ENCODE results near the gene RAVER2. TPM values are rescaled to one million over a fixed set of nuclear protein-coding genes. Genes with fewer than 3 reads are reported as not detected.
"Not testable (repeated sequence)": the region's sequence is repeated elsewhere in the genome, so short reads cannot be mapped to it uniquely, and the experiment has no call there.

RAVER2 gene
- total and polyA plus RNA-seq, 2 donors (not counting 1 experiment from before 2014, with no cell fraction given) = 0.82 to 1.4 TPM

DNA sequence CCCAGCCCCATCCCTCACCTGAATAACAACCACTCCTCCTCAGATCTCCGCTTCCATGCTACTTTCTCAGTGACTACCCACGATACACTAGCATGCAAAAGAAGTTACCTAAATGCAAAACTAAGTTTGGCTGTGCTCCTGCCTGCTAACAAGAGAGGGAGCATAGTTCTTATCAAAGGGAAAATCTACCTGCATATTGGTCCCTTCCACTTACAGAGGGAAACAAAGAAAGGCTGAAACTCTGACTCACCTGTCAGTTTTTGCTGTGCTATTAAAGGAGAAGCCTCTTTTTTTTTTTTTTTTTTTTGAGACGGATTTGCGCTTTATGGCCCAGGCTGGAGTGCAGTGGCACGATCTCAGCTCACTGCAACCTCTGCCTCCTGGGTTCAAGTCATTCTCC, 43.8 kb upstream of the RAVER2 start:
- peaks cover 2% of the 10 kb centered on the region for H3K9me3 Mint-ChIP-seq (ENCODE audit: insufficient read depth)
- H2AFZ ChIP-seq (ENCODE audit: insufficient read depth, low read depth, low read length, poor library complexity, severe bottlenecking) = no peak overlapping the region
- peaks cover 30% of the 10 kb centered on the region for H3K27me3 Mint-ChIP-seq
- H3K36me3 ChIP-seq (replicated peaks in 1 of 2; ENCODE audit: control extremely low read depth in 1 of 2, control insufficient read depth in 1 of 2, extremely low read depth in 1 of 2, insufficient read depth in 2 of 2, low read length in 1 of 2) = no peaks in the 10 kb centered on the region
- H3K4me1 ChIP-seq (ENCODE audit: control insufficient read depth in 2 of 2, insufficient read depth in 2 of 2, low read length in 2 of 2) = no peaks in the 10 kb centered on the region
- H3K4me3 ChIP-seq (ENCODE audit: control extremely low read depth in 1 of 5, extremely low read depth in 1 of 5, insufficient read depth in 1 of 5, low read depth in 2 of 5, low read length in 4 of 5) = no peak overlapping the region
- TF ChIP-seq EZH2 (IDR thresholded peaks at IDR 0.05; ENCODE audit: borderline replicate concordance, insufficient read depth, low read depth, low read length, poor library complexity, severe bottlenecking) = no peak
- TF ChIP-seq, protein P1, sequence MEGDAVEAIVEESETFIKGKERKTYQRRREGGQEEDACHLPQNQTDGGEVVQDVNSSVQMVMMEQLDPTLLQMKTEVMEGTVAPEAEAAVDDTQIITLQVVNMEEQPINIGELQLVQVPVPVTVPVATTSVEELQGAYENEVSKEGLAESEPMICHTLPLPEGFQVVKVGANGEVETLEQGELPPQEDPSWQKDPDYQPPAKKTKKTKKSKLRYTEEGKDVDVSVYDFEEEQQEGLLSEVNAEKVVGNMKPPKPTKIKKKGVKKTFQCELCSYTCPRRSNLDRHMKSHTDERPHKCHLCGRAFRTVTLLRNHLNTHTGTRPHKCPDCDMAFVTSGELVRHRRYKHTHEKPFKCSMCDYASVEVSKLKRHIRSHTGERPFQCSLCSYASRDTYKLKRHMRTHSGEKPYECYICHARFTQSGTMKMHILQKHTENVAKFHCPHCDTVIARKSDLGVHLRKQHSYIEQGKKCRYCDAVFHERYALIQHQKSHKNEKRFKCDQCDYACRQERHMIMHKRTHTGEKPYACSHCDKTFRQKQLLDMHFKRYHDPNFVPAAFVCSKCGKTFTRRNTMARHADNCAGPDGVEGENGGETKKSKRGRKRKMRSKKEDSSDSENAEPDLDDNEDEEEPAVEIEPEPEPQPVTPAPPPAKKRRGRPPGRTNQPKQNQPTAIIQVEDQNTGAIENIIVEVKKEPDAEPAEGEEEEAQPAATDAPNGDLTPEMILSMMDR (IDR thresholded peaks at IDR 0.05) = no peak
- H3K9ac ChIP-seq (ENCODE audit: low read length) = no peak overlapping the region
- ChIA-PET POLR2A (no interaction called here), CTCF (interaction anchor here (1.2 kb wide), 1 partner anchor 11 kb away, joined by 3 read pairs; no protein-coding TSS in a partner anchor)
- no peaks in the 10 kb centered on the region for H3K79me2 ChIP-seq (ENCODE audit: control insufficient read depth, insufficient read depth, low read length)
- H3K4me1 Mint-ChIP-seq = no peaks in the 10 kb centered on the region
- H3K4me3 Mint-ChIP-seq = no peak overlapping the region
- no peaks in the 10 kb centered on the region for H4K20me1 ChIP-seq (ENCODE audit: control insufficient read depth, insufficient read depth, low read length, poor library complexity, severe bottlenecking)
- H3K27me3 ChIP-seq (replicated peaks in 1 of 4; ENCODE audit: control extremely low read depth in 1 of 4, control insufficient read depth in 3 of 4, insufficient read depth in 4 of 4, low read length in 3 of 4) = peaks cover 0 to 8% (median 0%) of the 10 kb centered on the region in 4 experiments
- intact Hi-C loops (cut with micrococcal nuclease) = no loop called here
- DNase-seq = no peak
- no peak overlapping the region for H3K27ac Mint-ChIP-seq
- no peaks in the 10 kb centered on the region for H3K9me3 ChIP-seq (ENCODE audit: control extremely low read depth in 1 of 3, control insufficient read depth in 2 of 3, insufficient read depth in 1 of 3, low read length in 2 of 3)
- H3K27ac ChIP-seq (ENCODE audit: low read length in 2 of 2) = no peak overlapping the region
- ATAC-seq (ENCODE audit: low read depth) = no peak
- WGBS (ENCODE audit: insufficient coverage) = 92% methylated on average over 3 of the region's 5 CpGs
- H3K4me2 ChIP-seq (replicated peaks; ENCODE audit: low read depth, low read length, poor library complexity, severe bottlenecking) = no peak overlapping the region

DNA sequence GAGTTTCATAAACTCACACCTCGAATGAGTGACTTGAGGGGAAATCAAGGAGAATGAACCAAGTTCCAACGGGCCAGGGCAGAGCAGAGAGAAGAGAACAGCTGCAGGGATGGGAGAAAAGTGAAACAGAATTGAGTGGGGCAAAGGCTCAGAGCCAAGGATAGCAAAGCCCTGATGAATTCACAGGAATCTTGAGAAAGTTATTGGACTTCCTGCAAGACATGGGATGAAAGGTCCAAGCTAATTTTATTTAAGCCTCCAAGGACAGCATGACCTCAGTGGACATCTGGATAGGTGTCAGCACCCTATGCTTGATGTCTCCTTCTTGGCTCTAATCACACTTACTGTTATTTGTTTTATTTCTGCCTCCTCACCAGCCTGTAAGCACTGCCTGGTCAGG, 43.0 kb upstream of the RAVER2 start:
- no peak overlapping the region for H3K4me3 Mint-ChIP-seq
- H3K4me1 ChIP-seq (ENCODE audit: control insufficient read depth in 2 of 2, insufficient read depth in 2 of 2, low read length in 2 of 2) = no peaks in the 10 kb centered on the region
- peaks cover 0 to 8% (median 0%) of the 10 kb centered on the region in 4 experiments for H3K27me3 ChIP-seq (replicated peaks in 1 of 4; ENCODE audit: control extremely low read depth in 1 of 4, control insufficient read depth in 3 of 4, insufficient read depth in 4 of 4, low read length in 3 of 4)
- H2AFZ ChIP-seq (ENCODE audit: insufficient read depth, low read depth, low read length, poor library complexity, severe bottlenecking) = no peak overlapping the region
- no peak for TF ChIP-seq EZH2 (IDR thresholded peaks at IDR 0.05; ENCODE audit: borderline replicate concordance, insufficient read depth, low read depth, low read length, poor library complexity, severe bottlenecking)
- TF ChIP-seq, protein P1 (IDR thresholded peaks at IDR 0.05) = no peak
- no peaks in the 10 kb centered on the region for H3K4me1 Mint-ChIP-seq
- ChIA-PET POLR2A (no interaction called here), CTCF (interaction anchor here (1.2 kb wide), 1 partner anchor 14 kb away, joined by 4 read pairs; no protein-coding TSS in a partner anchor)
- ATAC-seq (ENCODE audit: low read depth) = no peak
- no peak overlapping the region for H3K9ac ChIP-seq (ENCODE audit: low read length)
- H3K36me3 ChIP-seq (replicated peaks in 1 of 2; ENCODE audit: control extremely low read depth in 1 of 2, control insufficient read depth in 1 of 2, extremely low read depth in 1 of 2, insufficient read depth in 2 of 2, low read length in 1 of 2) = no peaks in the 10 kb centered on the region
- H4K20me1 ChIP-seq (ENCODE audit: control insufficient read depth, insufficient read depth, low read length, poor library complexity, severe bottlenecking) = no peaks in the 10 kb centered on the region
- WGBS (ENCODE audit: insufficient coverage) = 80% methylated on average over 2 of the region's 2 CpGs
- no peak overlapping the region for H3K4me3 ChIP-seq (ENCODE audit: control extremely low read depth in 1 of 5, extremely low read depth in 1 of 5, insufficient read depth in 1 of 5, low read depth in 2 of 5, low read length in 4 of 5)
- peaks cover 27% of the 10 kb centered on the region for H3K27me3 Mint-ChIP-seq
- H3K27ac Mint-ChIP-seq = no peak overlapping the region
- no peaks in the 10 kb centered on the region for H3K9me3 ChIP-seq (ENCODE audit: control extremely low read depth in 1 of 3, control insufficient read depth in 2 of 3, insufficient read depth in 1 of 3, low read length in 2 of 3)
- no peak overlapping the region for H3K27ac ChIP-seq (ENCODE audit: low read length in 2 of 2)
- no peak overlapping the region for H3K4me2 ChIP-seq (replicated peaks; ENCODE audit: low read depth, low read length, poor library complexity, severe bottlenecking)
- H3K9me3 Mint-ChIP-seq (ENCODE audit: insufficient read depth) = peaks cover 2% of the 10 kb centered on the region
- no peak for DNase-seq
- H3K79me2 ChIP-seq (ENCODE audit: control insufficient read depth, insufficient read depth, low read length) = no peaks in the 10 kb centered on the region
- intact Hi-C loops (cut with micrococcal nuclease) = no loop called here

DNA sequence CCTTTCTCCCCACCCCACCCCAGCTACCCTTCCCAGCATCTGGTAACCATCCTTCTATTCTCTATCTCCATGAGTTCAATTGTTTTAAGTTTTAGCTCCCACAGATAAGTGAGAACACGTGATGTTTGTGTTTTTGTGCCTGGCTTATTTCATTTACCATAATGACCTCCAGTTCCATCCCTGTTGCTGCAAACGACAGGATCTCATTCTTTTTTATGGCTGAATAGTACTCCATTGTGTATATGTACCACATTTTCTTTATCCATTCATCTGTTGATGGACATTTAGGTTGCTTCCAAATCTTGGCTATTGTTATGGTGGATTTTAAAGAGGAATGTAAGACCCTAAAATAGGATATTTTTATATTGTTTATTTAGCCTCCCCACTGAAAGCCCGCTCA, 42.2 kb upstream of the RAVER2 start:
- H3K36me3 ChIP-seq (replicated peaks in 1 of 2; ENCODE audit: control extremely low read depth in 1 of 2, control insufficient read depth in 1 of 2, extremely low read depth in 1 of 2, insufficient read depth in 2 of 2, low read length in 1 of 2); ATAC-seq (ENCODE audit: low read depth); H3K9me3 ChIP-seq (ENCODE audit: control extremely low read depth in 1 of 3, control insufficient read depth in 2 of 3, insufficient read depth in 1 of 3, low read length in 2 of 3); H3K4me1 Mint-ChIP-seq; H3K4me2 ChIP-seq (replicated peaks; ENCODE audit: low read depth, low read length, poor library complexity, severe bottlenecking); POLR2A ChIA-PET; H3K9ac ChIP-seq (ENCODE audit: low read length); H3K27ac Mint-ChIP-seq; H3K9me3 Mint-ChIP-seq (ENCODE audit: insufficient read depth); H3K27me3 ChIP-seq (replicated peaks in 1 of 4; ENCODE audit: control extremely low read depth in 1 of 4, control insufficient read depth in 3 of 4, insufficient read depth in 4 of 4, low read length in 3 of 4); H2AFZ ChIP-seq (ENCODE audit: insufficient read depth, low read depth, low read length, poor library complexity, severe bottlenecking); H3K79me2 ChIP-seq (ENCODE audit: control insufficient read depth, insufficient read depth, low read length); H3K4me1 ChIP-seq (ENCODE audit: control insufficient read depth in 2 of 2, insufficient read depth in 2 of 2, low read length in 2 of 2); H3K4me3 Mint-ChIP-seq; H3K27ac ChIP-seq (ENCODE audit: low read length in 2 of 2); H4K20me1 ChIP-seq (ENCODE audit: control insufficient read depth, insufficient read depth, low read length, poor library complexity, severe bottlenecking); DNase-seq; H3K4me3 ChIP-seq (ENCODE audit: control extremely low read depth in 1 of 5, extremely low read depth in 1 of 5, insufficient read depth in 1 of 5, low read depth in 2 of 5, low read length in 4 of 5); intact Hi-C loops (cut with micrococcal nuclease): not testable (repeated sequence)
- H3K27me3 Mint-ChIP-seq = peaks cover 30% of the 10 kb centered on the region
- no CpG with 5 or more reads among the region's 3 CpGs for WGBS (ENCODE audit: insufficient coverage)
- CTCF ChIA-PET = interaction anchor here (1.2 kb wide), 1 partner anchor 15 kb away, joined by 4 read pairs; no protein-coding TSS in a partner anchor
